ENCODE results near the gene RSRC1. TPM values are rescaled to one million over a fixed set of nuclear protein-coding genes. Genes with fewer than 3 reads are reported as not detected.
A peak's percentile ranks its signal among the peaks of the same experiment; 100 is the strongest.
"Not testable (repeated sequence)": the region's sequence is repeated elsewhere in the genome, so short reads cannot be mapped to it uniquely, and the experiment has no call there.

Gene RSRC1
- total RNA-seq, 2 experiments from 2014 or later = 44.9 to 61.6 TPM

GRCh38 chr3:158108445-158108985 lies 1.4 kb upstream of the RSRC1 start:
- Mint-ChIP-seq H3K36me3 (ENCODE audit: low read depth) (peaks cover 13% of the 10 kb centered on the region), H3K4me1 (peaks cover 62% of the 10 kb centered on the region), H3K4me3 (no peak overlapping the region), H3K9me3 (ENCODE audit: low read depth) (peaks cover 5% of the 10 kb centered on the region), H3K27me3 (peaks cover 40% of the 10 kb centered on the region), H3K27ac (no peak overlapping the region)
- ChIA-PET POLR2A (no interaction called here), CTCF (interaction anchor here (1.4 kb wide), 1 partner anchor 11 kb away, joined by 5 read pairs; no protein-coding TSS in a partner anchor)
- intact Hi-C loops (cut with DNase I, micrococcal nuclease) = loop anchor here (2.0 to 10.0 kb wide), 7 partner anchors 14 to 1654 kb away; partner anchors contain the start of genes GFM1 (in 1 of the 2) and PTX3 (in 1 of the 2)
- ATAC-seq (no peak), DNase-seq (no peak)

GRCh38 chr3:158109295-158109803 lies 540 bp upstream of the RSRC1 start:
- ATAC-seq (peak; percentile 18), DNase-seq (no peak)
- Mint-ChIP-seq H3K4me3 (peak overlapping the region; percentile 95), H3K36me3 (ENCODE audit: low read depth) (peaks cover 20% of the 10 kb centered on the region), H3K27ac (peak overlapping the region; percentile 81), H3K4me1 (peaks cover 54% of the 10 kb centered on the region), H3K27me3 (peaks cover 32% of the 10 kb centered on the region), H3K9me3 (ENCODE audit: low read depth) (peaks cover 12% of the 10 kb centered on the region)
- ChIA-PET CTCF (interaction anchor here (0.6 to 1.4 kb wide), 5 partner anchors 11 to 325 kb away, joined by 3 to 5 read pairs (median 3); no protein-coding TSS in a partner anchor), POLR2A (interaction anchor here (1.0 to 1.2 kb wide), 2 partner anchors 10 to 11 kb away, joined by 3 read pairs; no protein-coding TSS in a partner anchor)
- intact Hi-C loops (cut with DNase I, micrococcal nuclease) = loop anchor here (1.0 to 10.0 kb wide), 8 partner anchors 11 to 1653 kb away; partner anchors contain the start of genes GFM1 (in 1 of the 2) and PTX3 (in 1 of the 2)

- ATAC-seq = no peak
- H3K4me1 Mint-ChIP-seq = peaks cover 49% of the 10 kb centered on the region
- H3K27me3 Mint-ChIP-seq = peaks cover 24% of the 10 kb centered on the region
- peaks cover 21% of the 10 kb centered on the region for H3K36me3 Mint-ChIP-seq (ENCODE audit: low read depth)
- intact Hi-C loops (cut with DNase I, micrococcal nuclease) = loop anchor here in 1 of 2 experiments (1.0 to 5.0 kb wide), 4 partner anchors 12 to 692 kb away; partner anchors contain the start of genes GFM1 and MFSD1
- H3K27ac Mint-ChIP-seq = peak overlapping the region; percentile 81
- CTCF ChIA-PET = interaction anchor here (1.0 to 1.4 kb wide), 4 partner anchors 10 to 534 kb away, joined by 3 to 7 read pairs (median 3); partner anchors contain the start of gene GFM1
- peak overlapping the region; percentile 95 for H3K4me3 Mint-ChIP-seq
- POLR2A ChIA-PET = interaction anchor here (1.0 to 1.2 kb wide), 2 partner anchors 9 to 533 kb away, joined by 3 read pairs; partner anchors contain the start of gene GFM1
- DNase-seq = no peak
- H3K9me3 Mint-ChIP-seq (ENCODE audit: low read depth) = peaks cover 12% of the 10 kb centered on the region
These were observed 749 bp downstream of the RSRC1 start for GRCh38 chr3:158110658-158111018.

GRCh38 chr3:158111861-158112260 lies 2.0 kb downstream of the RSRC1 start:
- Mint-ChIP-seq H3K4me3 (no peak overlapping the region), H3K4me1 (peaks cover 46% of the 10 kb centered on the region), H3K36me3 (ENCODE audit: low read depth) (peaks cover 21% of the 10 kb centered on the region), H3K27me3 (peaks cover 14% of the 10 kb centered on the region), H3K9me3 (ENCODE audit: low read depth) (peaks cover 12% of the 10 kb centered on the region), H3K27ac (no peak overlapping the region)
- POLR2A ChIA-PET = no interaction called here
- ATAC-seq = no peak
- DNase-seq = no peak
- CTCF ChIA-PET = no interaction called here
- intact Hi-C loops (cut with DNase I, micrococcal nuclease) = loop anchor here in 1 of 2 experiments (2.0 to 5.0 kb wide), 3 partner anchors 495 to 691 kb away; partner anchors contain the start of genes GFM1 and MFSD1

GRCh38 chr3:158113595-158113994 lies 3.7 kb downstream of the RSRC1 start:
- CTCF ChIA-PET, POLR2A ChIA-PET, ATAC-seq, H3K4me3 Mint-ChIP-seq, H3K27ac Mint-ChIP-seq, DNase-seq, H3K27me3 Mint-ChIP-seq: not testable (repeated sequence)
- Mint-ChIP-seq H3K4me1 (peaks cover 38% of the 10 kb centered on the region), H3K36me3 (ENCODE audit: low read depth) (peaks cover 21% of the 10 kb centered on the region), H3K9me3 (ENCODE audit: low read depth) (peaks cover 12% of the 10 kb centered on the region)
- intact Hi-C loops (cut with DNase I, micrococcal nuclease) = loop anchor here in 1 of 2 experiments (5.0 kb wide), 1 partner anchor 496 kb away; no protein-coding TSS in a partner anchor

GRCh38 chr3:158120330-158120729 lies 10.4 kb downstream of the RSRC1 start:
- Mint-ChIP-seq H3K27ac (no peak overlapping the region), H3K4me3 (no peak overlapping the region), H3K4me1 (peaks cover 10% of the 10 kb centered on the region), H3K9me3 (ENCODE audit: low read depth) (peaks cover 3% of the 10 kb centered on the region), H3K27me3 (no peaks in the 10 kb centered on the region), H3K36me3 (ENCODE audit: low read depth) (peaks cover 30% of the 10 kb centered on the region)
- CTCF ChIA-PET = interaction anchor here (1.2 kb wide), 1 partner anchor 10 kb away, joined by 3 read pairs; the partner anchor contains the start of gene RSRC1
- DNase-seq (no peak), ATAC-seq (no peak)
- POLR2A ChIA-PET = interaction anchor here (1.3 kb wide), 1 partner anchor 10 kb away, joined by 3 read pairs; the partner anchor contains the start of gene RSRC1
- intact Hi-C loops (cut with DNase I, micrococcal nuclease) = no loop called here

GRCh38 chr3:158121295-158121694 lies 11.4 kb downstream of the RSRC1 start:
- DNase-seq = no peak
- no peaks in the 10 kb centered on the region for H3K27me3 Mint-ChIP-seq
- H3K4me1 Mint-ChIP-seq = peaks cover 10% of the 10 kb centered on the region
- peak; percentile 36 for ATAC-seq
- H3K36me3 Mint-ChIP-seq (ENCODE audit: low read depth) = peaks cover 39% of the 10 kb centered on the region
- intact Hi-C loops (cut with DNase I, micrococcal nuclease) = no loop called here
- ChIA-PET CTCF (no interaction called here), POLR2A (no interaction called here)
- no peak overlapping the region for H3K27ac Mint-ChIP-seq
- H3K4me3 Mint-ChIP-seq = no peak overlapping the region
- peaks cover 8% of the 10 kb centered on the region for H3K9me3 Mint-ChIP-seq (ENCODE audit: low read depth)

- H3K4me3 Mint-ChIP-seq; H3K27ac Mint-ChIP-seq; CTCF ChIA-PET; intact Hi-C loops (cut with DNase I, micrococcal nuclease); H3K27me3 Mint-ChIP-seq; DNase-seq; ATAC-seq: not testable (repeated sequence)
- POLR2A ChIA-PET = interaction anchor here (0.7 kb wide), 1 partner anchor 31 kb away, joined by 3 read pairs; no protein-coding TSS in a partner anchor
- Mint-ChIP-seq H3K9me3 (ENCODE audit: low read depth) (peaks cover 19% of the 10 kb centered on the region), H3K4me1 (peaks cover 10% of the 10 kb centered on the region), H3K36me3 (ENCODE audit: low read depth) (peaks cover 53% of the 10 kb centered on the region)
These were observed 12.8 kb downstream of the RSRC1 start for GRCh38 chr3:158122721-158123120.

GRCh38 chr3:158127250-158128219 lies 17.6 kb downstream of the RSRC1 start:
- ATAC-seq = no peak
- H3K4me1 Mint-ChIP-seq = peaks cover 8% of the 10 kb centered on the region
- peaks cover 19% of the 10 kb centered on the region for H3K9me3 Mint-ChIP-seq (ENCODE audit: low read depth)
- ChIA-PET CTCF (interaction anchor here (0.6 kb wide), 1 partner anchor 10 kb away, joined by 3 read pairs; no protein-coding TSS in a partner anchor), POLR2A (no interaction called here)
- intact Hi-C loops (cut with DNase I, micrococcal nuclease) = no loop called here
- no peak overlapping the region for H3K27ac Mint-ChIP-seq
- H3K36me3 Mint-ChIP-seq (ENCODE audit: low read depth) = peaks cover 86% of the 10 kb centered on the region
- no peaks in the 10 kb centered on the region for H3K27me3 Mint-ChIP-seq
- no peak for DNase-seq
- no peak overlapping the region for H3K4me3 Mint-ChIP-seq

- peaks cover 8% of the 10 kb centered on the region for H3K4me1 Mint-ChIP-seq
- H3K27me3 Mint-ChIP-seq = no peaks in the 10 kb centered on the region
- ATAC-seq = no peak
- intact Hi-C loops (cut with DNase I, micrococcal nuclease) = no loop called here
- H3K36me3 Mint-ChIP-seq (ENCODE audit: low read depth) = peaks cover 77% of the 10 kb centered on the region
- DNase-seq = no peak
- H3K4me3 Mint-ChIP-seq = no peak overlapping the region
- ChIA-PET CTCF (no interaction called here), POLR2A (no interaction called here)
- H3K27ac Mint-ChIP-seq = no peak overlapping the region
- H3K9me3 Mint-ChIP-seq (ENCODE audit: low read depth) = peaks cover 19% of the 10 kb centered on the region
These were observed 18.9 kb downstream of the RSRC1 start for GRCh38 chr3:158128755-158129154.

- ChIA-PET POLR2A (no interaction called here), CTCF (no interaction called here)
- no peak for ATAC-seq
- H3K9me3 Mint-ChIP-seq (ENCODE audit: low read depth) = no peaks in the 10 kb centered on the region
- no peaks in the 10 kb centered on the region for H3K4me1 Mint-ChIP-seq
- no peaks in the 10 kb centered on the region for H3K27me3 Mint-ChIP-seq
- intact Hi-C loops (cut with DNase I, micrococcal nuclease) = no loop called here
- no peak for DNase-seq
- no peak overlapping the region for H3K4me3 Mint-ChIP-seq
- H3K36me3 Mint-ChIP-seq (ENCODE audit: low read depth) = peaks cover 41% of the 10 kb centered on the region
- H3K27ac Mint-ChIP-seq = no peak overlapping the region
These were observed 24.5 kb downstream of the RSRC1 start for GRCh38 chr3:158134363-158134762.

Measured in activated CD4-positive, alpha-beta T cell treated with anti-CD3 and anti-CD28 coated beads for 36 hours (primary cell).